Measurements from ENCODE around the gene FANCB. TPM values are rescaled to one million over a fixed set of nuclear protein-coding genes. Genes with fewer than 3 reads are reported as not detected.

The FANCB gene
- total and polyA plus RNA-seq, 5 donors from 2014 or later: 1.7 to 2.8 (median 2.1) TPM

DNA sequence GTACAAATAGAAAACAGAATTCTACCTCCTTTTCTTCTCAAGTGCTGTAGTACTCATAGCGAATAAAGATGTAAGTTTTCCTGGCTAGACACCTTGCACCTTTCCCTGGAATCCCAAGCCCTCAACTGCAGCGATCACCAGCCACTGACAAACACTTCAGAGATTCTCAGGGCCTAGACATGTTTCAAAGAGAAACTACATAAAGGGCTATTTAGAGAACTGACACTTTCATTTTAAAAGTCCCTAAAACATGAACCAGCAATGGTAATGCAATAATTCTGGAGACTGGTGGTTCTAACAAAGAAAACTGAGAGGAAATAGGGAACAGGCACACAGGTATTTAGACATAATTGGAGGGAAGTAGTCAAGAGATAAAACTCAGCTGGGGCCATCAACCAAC, 35.7 kb downstream of the FANCB start:
- Mint-ChIP-seq H3K27me3 (no peaks in the 10 kb centered on the region), H3K27ac (no peak overlapping the region), H3K9me3 (no peaks in the 10 kb centered on the region), H3K4me1 (no peaks in the 10 kb centered on the region), H3K4me3 (no peak overlapping the region), H3K36me3 (peaks cover 7% of the 10 kb centered on the region)
- H3K9me3 ChIP-seq (ENCODE audit: control insufficient read depth in 2 of 2, low read length in 2 of 2): no peaks in the 10 kb centered on the region
- no peaks in the 10 kb centered on the region for H3K27me3 ChIP-seq (ENCODE audit: control insufficient read depth, insufficient read depth, low read length)
- no peak overlapping the region for H3K4me3 ChIP-seq (ENCODE audit: low read depth, low read length)
- ATAC-seq (ENCODE audit: low read depth in 2 of 2) (no peak), DNase-seq (no peak)
- no peaks in the 10 kb centered on the region for H3K4me1 ChIP-seq (ENCODE audit: control insufficient read depth, insufficient read depth, low read length, poor library complexity, severe bottlenecking)
- no peaks in the 10 kb centered on the region for H3K36me3 ChIP-seq (ENCODE audit: control insufficient read depth, insufficient read depth, low read length)
- no peak overlapping the region for H3K27ac ChIP-seq (ENCODE audit: insufficient read depth, low read length, poor library complexity, severe bottlenecking)

DNA sequence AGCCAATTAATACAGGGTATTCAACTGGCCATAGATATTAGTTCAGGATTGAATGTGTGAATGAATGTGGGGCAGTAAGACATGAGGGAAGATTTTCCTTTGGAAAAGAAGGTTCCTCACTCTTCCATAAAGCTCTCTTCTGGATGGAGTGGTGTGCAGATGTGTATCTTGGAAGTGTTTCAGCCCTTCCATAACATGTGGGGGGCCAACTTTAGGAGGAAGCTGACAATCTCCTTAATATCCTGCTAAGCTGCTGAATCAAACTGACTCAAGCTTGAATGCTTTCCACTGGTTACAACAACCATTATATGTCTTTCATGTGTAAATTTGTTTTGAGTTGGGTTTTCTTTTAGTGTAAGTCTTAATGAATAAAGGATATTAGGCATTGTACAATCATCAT, 40.3 kb downstream of the FANCB start:
- H3K27me3 ChIP-seq (ENCODE audit: control insufficient read depth, insufficient read depth, low read length): no peaks in the 10 kb centered on the region
- ATAC-seq (ENCODE audit: low read depth in 2 of 2): no peak
- no peak for DNase-seq
- no peaks in the 10 kb centered on the region for H3K4me1 ChIP-seq (ENCODE audit: control insufficient read depth, insufficient read depth, low read length, poor library complexity, severe bottlenecking)
- no peaks in the 10 kb centered on the region for H3K9me3 ChIP-seq (ENCODE audit: control insufficient read depth in 2 of 2, low read length in 2 of 2)
- Mint-ChIP-seq H3K27me3 (no peaks in the 10 kb centered on the region), H3K4me3 (no peak overlapping the region), H3K9me3 (peaks cover 0 to 3% (median 1%) of the 10 kb centered on the region in 7 donors), H3K27ac (no peak overlapping the region), H3K4me1 (no peaks in the 10 kb centered on the region), H3K36me3 (peaks cover 4% of the 10 kb centered on the region)
- H3K27ac ChIP-seq (ENCODE audit: insufficient read depth, low read length, poor library complexity, severe bottlenecking): no peak overlapping the region
- no peaks in the 10 kb centered on the region for H3K36me3 ChIP-seq (ENCODE audit: control insufficient read depth, insufficient read depth, low read length)
- no peak overlapping the region for H3K4me3 ChIP-seq (ENCODE audit: low read depth, low read length)

DNA sequence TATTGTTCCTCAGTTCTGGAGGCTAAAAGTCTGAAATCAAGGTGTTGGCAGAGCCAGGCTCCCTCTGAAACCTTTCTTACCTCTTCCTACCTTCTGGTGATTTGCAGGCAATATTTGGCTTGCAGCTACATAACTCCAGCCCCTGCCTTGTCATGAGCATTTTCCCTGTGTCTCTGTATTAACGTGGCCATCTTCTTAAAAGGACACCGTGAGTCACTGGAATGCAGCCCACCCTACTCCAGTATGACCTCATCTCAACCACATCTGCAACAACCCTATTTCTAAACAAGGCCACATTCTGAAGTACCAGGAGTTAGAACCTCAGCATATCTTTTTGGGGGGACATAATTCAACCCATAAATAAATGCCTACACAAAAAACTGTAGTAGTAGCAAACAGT, 40.7 kb downstream of the FANCB start:
- Mint-ChIP-seq H3K4me3 (no peak overlapping the region), H3K9me3 (peaks cover 0 to 3% (median 1%) of the 10 kb centered on the region in 7 donors), H3K27me3 (no peaks in the 10 kb centered on the region), H3K27ac (no peak overlapping the region), H3K4me1 (no peaks in the 10 kb centered on the region), H3K36me3 (peaks cover 4% of the 10 kb centered on the region)
- Histone ChIP-seq H3K9me3 (ENCODE audit: control insufficient read depth in 2 of 2, low read length in 2 of 2) (no peaks in the 10 kb centered on the region), H3K36me3 (ENCODE audit: control insufficient read depth, insufficient read depth, low read length) (no peaks in the 10 kb centered on the region), H3K27ac (ENCODE audit: insufficient read depth, low read length, poor library complexity, severe bottlenecking) (no peak overlapping the region), H3K4me1 (ENCODE audit: control insufficient read depth, insufficient read depth, low read length, poor library complexity, severe bottlenecking) (no peaks in the 10 kb centered on the region), H3K27me3 (ENCODE audit: control insufficient read depth, insufficient read depth, low read length) (no peaks in the 10 kb centered on the region), H3K4me3 (ENCODE audit: low read depth, low read length) (no peak overlapping the region)
- DNase-seq (no peak), ATAC-seq (ENCODE audit: low read depth in 2 of 2) (no peak)

DNA sequence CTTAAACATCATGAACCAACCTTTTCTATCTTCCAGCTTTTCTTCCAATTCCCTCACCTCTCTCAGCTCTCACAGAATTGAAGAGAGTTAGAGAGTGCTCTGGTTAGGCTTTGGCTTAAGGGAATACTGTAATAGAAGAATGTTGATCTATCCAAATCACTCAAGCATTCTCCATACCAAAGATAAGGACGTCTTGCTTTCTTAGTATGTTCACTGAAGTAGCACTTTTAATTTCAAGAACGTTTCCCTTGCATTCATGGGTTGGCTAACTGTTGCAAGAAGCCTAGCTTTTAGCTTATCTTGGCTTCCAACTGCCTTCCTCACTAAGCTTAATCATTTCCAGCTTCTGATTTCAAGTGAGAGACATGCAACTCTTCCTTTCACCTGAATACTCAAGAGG, 43.2 kb downstream of the FANCB start:
- H3K27me3 ChIP-seq (ENCODE audit: control insufficient read depth, insufficient read depth, low read length): no peaks in the 10 kb centered on the region
- no peak overlapping the region for H3K27ac ChIP-seq (ENCODE audit: insufficient read depth, low read length, poor library complexity, severe bottlenecking)
- peaks cover 6% of the 10 kb centered on the region for H3K27me3 Mint-ChIP-seq
- H3K4me1 Mint-ChIP-seq: no peaks in the 10 kb centered on the region
- no peaks in the 10 kb centered on the region for H3K36me3 ChIP-seq (ENCODE audit: control insufficient read depth, insufficient read depth, low read length)
- H3K9me3 Mint-ChIP-seq: peaks cover 0 to 5% (median 3%) of the 10 kb centered on the region in 7 donors
- no peak overlapping the region for H3K27ac Mint-ChIP-seq
- no peaks in the 10 kb centered on the region for H3K9me3 ChIP-seq (ENCODE audit: control insufficient read depth in 2 of 2, low read length in 2 of 2)
- H3K4me3 ChIP-seq (ENCODE audit: low read depth, low read length): no peak overlapping the region
- H3K4me3 Mint-ChIP-seq: no peak overlapping the region
- ATAC-seq (ENCODE audit: low read depth in 2 of 2) (no peak), DNase-seq (no peak)
- H3K4me1 ChIP-seq (ENCODE audit: control insufficient read depth, insufficient read depth, low read length, poor library complexity, severe bottlenecking): no peaks in the 10 kb centered on the region
- no peaks in the 10 kb centered on the region for H3K36me3 Mint-ChIP-seq

DNA sequence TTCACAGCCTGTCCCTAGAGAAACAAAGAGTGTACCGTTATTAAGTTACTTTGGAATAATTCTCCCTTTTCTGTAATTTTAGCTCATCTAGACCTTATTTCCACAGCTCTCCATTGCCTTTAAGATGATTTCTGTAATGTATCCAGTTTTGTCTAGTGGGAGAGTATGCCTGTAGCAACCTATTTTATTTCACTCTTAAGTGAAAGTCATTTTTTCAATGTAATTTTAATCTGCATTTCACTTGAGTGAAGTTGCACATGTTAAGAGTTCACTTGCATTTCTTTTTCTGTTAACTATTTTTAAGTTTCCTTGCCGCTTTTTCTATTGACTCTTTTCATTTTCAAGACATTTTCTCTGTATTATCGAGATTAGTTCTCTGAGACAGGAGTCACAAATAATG, 46.5 kb downstream of the FANCB start:
- Histone ChIP-seq H3K36me3 (ENCODE audit: control insufficient read depth, insufficient read depth, low read length) (no peaks in the 10 kb centered on the region), H3K4me3 (ENCODE audit: low read depth, low read length) (no peak overlapping the region), H3K4me1 (ENCODE audit: control insufficient read depth, insufficient read depth, low read length, poor library complexity, severe bottlenecking) (no peaks in the 10 kb centered on the region), H3K9me3 (ENCODE audit: control insufficient read depth in 2 of 2, low read length in 2 of 2) (no peaks in the 10 kb centered on the region), H3K27ac (ENCODE audit: insufficient read depth, low read length, poor library complexity, severe bottlenecking) (no peak overlapping the region), H3K27me3 (ENCODE audit: control insufficient read depth, insufficient read depth, low read length) (no peaks in the 10 kb centered on the region)
- Mint-ChIP-seq H3K4me1 (no peaks in the 10 kb centered on the region), H3K9me3 (peaks cover 0 to 5% (median 2%) of the 10 kb centered on the region in 7 donors), H3K27me3 (peaks cover 6% of the 10 kb centered on the region), H3K36me3 (no peaks in the 10 kb centered on the region), H3K4me3 (no peak overlapping the region), H3K27ac (peak overlapping the region in 1 of 3 donors; percentile 43)
- DNase-seq (no peak), ATAC-seq (ENCODE audit: low read depth in 2 of 2) (no peak)

DNA sequence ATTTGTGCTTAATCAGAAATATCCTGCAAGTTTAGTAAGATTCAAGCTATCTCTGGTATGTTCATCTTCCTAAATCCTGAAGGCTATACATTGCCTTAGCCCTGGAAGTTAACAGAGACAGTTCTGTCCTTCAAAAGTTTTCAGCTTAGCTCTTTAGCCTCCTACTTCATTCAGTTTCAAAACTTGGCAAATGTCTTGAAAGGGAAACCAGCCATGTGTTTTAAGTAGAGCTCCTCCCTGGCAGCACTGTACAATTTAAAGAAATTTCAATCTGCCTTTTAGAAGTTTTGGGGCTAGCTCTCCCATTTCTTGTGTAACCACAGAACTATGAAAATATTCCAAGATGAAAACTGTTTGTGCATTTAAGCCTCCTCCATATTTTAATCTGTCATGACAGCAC, 47.0 kb downstream of the FANCB start:
- Histone ChIP-seq H3K27me3 (ENCODE audit: control insufficient read depth, insufficient read depth, low read length) (no peaks in the 10 kb centered on the region), H3K36me3 (ENCODE audit: control insufficient read depth, insufficient read depth, low read length) (no peaks in the 10 kb centered on the region), H3K4me3 (ENCODE audit: low read depth, low read length) (no peak overlapping the region), H3K9me3 (ENCODE audit: control insufficient read depth in 2 of 2, low read length in 2 of 2) (no peaks in the 10 kb centered on the region), H3K27ac (ENCODE audit: insufficient read depth, low read length, poor library complexity, severe bottlenecking) (no peak overlapping the region), H3K4me1 (ENCODE audit: control insufficient read depth, insufficient read depth, low read length, poor library complexity, severe bottlenecking) (no peaks in the 10 kb centered on the region)
- H3K4me3 Mint-ChIP-seq: no peak overlapping the region
- peaks cover 0 to 5% (median 2%) of the 10 kb centered on the region in 7 donors for H3K9me3 Mint-ChIP-seq
- DNase-seq: no peak
- peaks cover 6% of the 10 kb centered on the region for H3K27me3 Mint-ChIP-seq
- ATAC-seq (ENCODE audit: low read depth in 2 of 2): no peak
- no peaks in the 10 kb centered on the region for H3K36me3 Mint-ChIP-seq
- H3K4me1 Mint-ChIP-seq: no peaks in the 10 kb centered on the region
- H3K27ac Mint-ChIP-seq: no peak overlapping the region

DNA sequence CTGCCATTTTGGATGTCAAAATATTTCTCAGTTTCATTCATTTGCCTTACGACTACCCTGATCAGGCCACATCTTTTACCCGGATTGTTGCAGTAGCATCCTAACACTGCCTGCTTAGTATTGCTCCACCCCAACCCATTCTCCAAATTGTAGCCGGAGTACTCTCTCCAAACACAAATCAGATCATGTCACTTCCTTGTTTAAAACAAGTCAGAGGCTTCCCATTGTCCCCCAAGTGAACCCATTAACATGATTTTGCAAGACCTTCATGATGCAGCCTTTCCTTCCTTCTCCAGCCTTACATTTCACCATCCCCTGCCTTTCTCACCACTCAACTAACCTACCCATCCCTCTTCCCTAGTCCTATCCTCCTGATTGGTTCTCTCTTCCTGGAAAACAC, 53.1 kb downstream of the FANCB start:
- Mint-ChIP-seq H3K27ac (no peak overlapping the region), H3K27me3 (no peaks in the 10 kb centered on the region), H3K4me1 (no peaks in the 10 kb centered on the region), H3K9me3 (peaks cover 0 to 7% (median 2%) of the 10 kb centered on the region in 7 donors), H3K36me3 (no peaks in the 10 kb centered on the region), H3K4me3 (no peak overlapping the region)
- Histone ChIP-seq H3K27ac (ENCODE audit: insufficient read depth, low read length, poor library complexity, severe bottlenecking) (no peak overlapping the region), H3K9me3 (ENCODE audit: control insufficient read depth in 2 of 2, low read length in 2 of 2) (no peaks in the 10 kb centered on the region), H3K4me3 (ENCODE audit: low read depth, low read length) (no peak overlapping the region), H3K27me3 (ENCODE audit: control insufficient read depth, insufficient read depth, low read length) (no peaks in the 10 kb centered on the region), H3K4me1 (ENCODE audit: control insufficient read depth, insufficient read depth, low read length, poor library complexity, severe bottlenecking) (no peaks in the 10 kb centered on the region), H3K36me3 (ENCODE audit: control insufficient read depth, insufficient read depth, low read length) (no peaks in the 10 kb centered on the region)
- DNase-seq (no peak), ATAC-seq (ENCODE audit: low read depth in 2 of 2) (no peak)

DNA sequence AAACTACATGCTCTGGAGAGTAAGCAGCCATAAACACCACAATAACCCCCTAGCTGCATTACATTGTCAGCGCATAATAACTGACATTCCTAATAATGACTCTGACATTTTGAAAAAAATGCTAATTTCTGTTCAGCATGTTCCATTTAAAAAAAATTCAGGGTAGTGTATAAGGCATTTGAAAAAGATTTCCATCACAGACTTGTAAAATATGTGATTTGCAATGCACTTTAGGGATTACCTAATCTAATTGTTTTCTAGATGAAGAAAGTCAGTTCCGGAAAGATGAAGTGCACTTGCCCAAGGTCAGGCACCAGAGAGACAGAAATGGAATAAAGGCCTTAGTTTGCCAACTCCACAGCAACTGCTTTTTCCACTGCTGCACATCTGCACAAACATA, 55.3 kb downstream of the FANCB start:
- no peak overlapping the region for H3K4me3 Mint-ChIP-seq
- Histone ChIP-seq H3K36me3 (ENCODE audit: control insufficient read depth, insufficient read depth, low read length) (no peaks in the 10 kb centered on the region), H3K27me3 (ENCODE audit: control insufficient read depth, insufficient read depth, low read length) (no peaks in the 10 kb centered on the region), H3K4me1 (ENCODE audit: control insufficient read depth, insufficient read depth, low read length, poor library complexity, severe bottlenecking) (no peaks in the 10 kb centered on the region), H3K27ac (ENCODE audit: insufficient read depth, low read length, poor library complexity, severe bottlenecking) (no peak overlapping the region), H3K4me3 (ENCODE audit: low read depth, low read length) (no peak overlapping the region), H3K9me3 (ENCODE audit: control insufficient read depth in 2 of 2, low read length in 2 of 2) (no peaks in the 10 kb centered on the region)
- DNase-seq: no peak
- H3K27ac Mint-ChIP-seq: no peak overlapping the region
- peaks cover 0 to 7% (median 3%) of the 10 kb centered on the region in 7 donors for H3K9me3 Mint-ChIP-seq
- H3K36me3 Mint-ChIP-seq: no peaks in the 10 kb centered on the region
- no peak for ATAC-seq (ENCODE audit: low read depth in 2 of 2)
- H3K4me1 Mint-ChIP-seq: no peaks in the 10 kb centered on the region
- no peaks in the 10 kb centered on the region for H3K27me3 Mint-ChIP-seq

Data from CD4-positive, CD25-positive, alpha-beta regulatory T cell (primary cell).